GM18870 (cell line): Measurements from ENCODE around the gene IST1.

ENCODE experiments used
- ATAC-seq: cut with Tn5 transposase; IDR thresholded peaks from one replicate; pipeline ENCODE4 v1.9.1; 2021; ENCODE audit warnings: moderate library complexity; ENCODE audit not compliant: unreplicated experiment

Gene IST1

DNA sequence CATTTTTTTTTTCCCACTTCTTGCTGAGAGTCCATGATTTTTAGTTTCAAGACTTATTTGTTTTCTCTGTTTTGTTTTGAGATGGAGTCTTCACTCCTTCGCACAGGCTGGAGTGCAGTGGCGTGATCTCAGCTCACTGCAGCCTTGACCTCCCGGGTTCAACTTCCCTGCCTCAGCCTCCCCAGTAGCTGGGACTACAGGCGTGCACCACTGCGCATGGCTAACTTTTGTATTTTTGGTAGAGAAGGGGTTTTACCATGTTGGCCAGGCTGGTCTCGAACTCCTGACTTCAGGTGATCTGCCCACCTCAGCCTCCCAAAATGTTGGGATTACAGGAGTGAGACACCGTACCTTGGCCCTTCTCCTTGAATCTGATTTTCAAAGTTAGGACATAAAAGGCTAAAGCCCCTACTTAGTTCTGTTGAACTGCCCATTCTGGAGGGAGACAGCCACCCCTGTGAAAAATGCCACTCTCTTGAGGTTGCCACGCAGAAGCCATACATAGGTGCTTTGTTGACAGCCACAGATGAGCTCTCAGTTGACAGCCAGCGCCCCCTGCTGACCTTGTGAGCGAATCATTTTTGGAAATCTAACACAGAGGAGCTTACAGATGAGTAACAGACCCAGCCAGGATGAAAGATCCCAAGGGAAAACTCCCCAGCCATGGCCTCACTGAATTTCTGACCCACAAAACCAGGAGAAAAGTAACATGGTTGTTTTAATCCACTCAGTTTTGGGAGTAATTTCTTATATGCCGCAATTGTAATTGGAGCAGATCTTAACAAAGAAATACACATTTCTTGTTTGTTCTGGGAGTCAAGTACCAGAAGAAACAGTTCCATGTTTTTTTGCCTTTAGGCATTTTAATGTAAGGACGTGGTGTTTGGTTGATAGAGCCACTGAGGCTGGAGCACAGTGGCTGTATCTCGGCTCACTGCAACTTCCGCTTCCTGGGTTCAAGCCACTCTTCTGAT is 66.0 kb downstream of the IST1 start:
- ATAC-seq, result peak; percentile 61

DNA sequence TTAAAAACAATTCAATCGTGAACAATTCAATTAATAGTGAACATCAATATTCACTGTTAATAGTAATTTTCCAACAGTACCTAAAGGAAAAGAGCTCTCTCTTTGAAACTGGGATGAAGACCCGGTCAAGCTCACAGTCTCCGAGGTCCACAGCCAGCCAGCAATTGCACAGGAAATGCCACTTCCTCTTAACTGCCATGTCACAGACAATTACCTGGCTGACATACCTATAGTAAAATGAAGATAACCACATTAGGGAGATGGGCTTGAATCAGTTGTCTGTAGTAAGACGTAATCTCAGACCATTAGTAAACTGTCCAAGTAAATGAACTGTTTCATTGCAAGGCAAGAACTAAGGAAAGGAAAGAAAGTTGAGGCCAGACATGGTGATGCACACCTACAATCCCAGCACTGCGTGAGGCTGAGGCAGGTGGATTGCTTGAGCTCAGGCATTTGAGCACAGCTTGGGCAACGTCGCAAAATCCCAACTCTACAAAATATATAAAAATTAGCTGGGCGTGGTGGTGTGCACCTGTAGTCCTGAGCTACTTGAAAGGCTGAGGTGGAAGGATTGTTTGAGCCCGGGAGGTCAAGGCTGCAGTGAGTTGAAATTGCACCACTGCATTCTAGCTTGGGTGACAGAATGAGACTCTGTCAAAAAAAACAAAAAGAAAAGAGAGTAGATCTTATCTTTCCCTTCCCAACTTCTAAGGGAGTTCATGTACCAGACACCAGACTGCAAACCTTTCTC is 68.0 kb downstream of the IST1 start:
- ATAC-seq, result no peak

DNA sequence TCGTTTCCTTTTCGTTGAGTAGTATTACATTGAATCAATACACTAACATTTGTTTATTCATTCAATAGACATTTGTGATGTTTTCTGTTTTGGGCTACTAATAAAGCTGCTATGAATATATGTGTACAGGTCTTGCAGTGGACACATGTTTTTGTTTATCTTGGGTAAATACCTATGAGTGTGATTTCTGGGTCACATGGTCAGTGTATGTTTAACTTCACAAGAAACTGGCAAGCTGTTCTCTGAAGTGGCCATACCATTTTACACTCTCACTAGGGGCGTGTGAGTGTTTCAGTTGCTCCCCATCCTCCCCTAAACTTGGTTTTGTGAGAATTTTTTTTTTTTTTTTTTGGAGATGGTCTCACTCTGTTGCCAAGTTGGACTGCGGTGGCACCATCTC is 69.9 kb downstream of the IST1 start:
- no peak for ATAC-seq

DNA sequence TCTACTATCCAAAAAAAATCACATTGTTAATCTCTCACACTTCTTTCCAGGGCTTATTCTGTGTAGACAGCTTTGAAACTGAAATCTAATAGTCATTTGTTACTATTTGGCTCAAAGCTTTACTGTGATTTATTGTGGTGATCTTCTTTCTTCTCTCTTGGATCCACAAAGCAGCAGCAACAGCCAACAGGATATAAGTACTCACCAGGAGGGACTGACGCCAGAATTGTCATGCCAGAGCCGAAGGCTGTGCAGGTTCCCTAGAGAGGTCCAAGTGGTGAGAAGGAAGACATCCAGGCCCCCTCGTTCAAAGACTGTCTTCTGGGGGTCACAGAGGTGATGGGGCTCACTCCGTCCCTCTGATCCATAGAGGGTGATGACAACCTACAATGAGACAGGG is 71.6 kb downstream of the IST1 start:
- ATAC-seq, result no peak

DNA sequence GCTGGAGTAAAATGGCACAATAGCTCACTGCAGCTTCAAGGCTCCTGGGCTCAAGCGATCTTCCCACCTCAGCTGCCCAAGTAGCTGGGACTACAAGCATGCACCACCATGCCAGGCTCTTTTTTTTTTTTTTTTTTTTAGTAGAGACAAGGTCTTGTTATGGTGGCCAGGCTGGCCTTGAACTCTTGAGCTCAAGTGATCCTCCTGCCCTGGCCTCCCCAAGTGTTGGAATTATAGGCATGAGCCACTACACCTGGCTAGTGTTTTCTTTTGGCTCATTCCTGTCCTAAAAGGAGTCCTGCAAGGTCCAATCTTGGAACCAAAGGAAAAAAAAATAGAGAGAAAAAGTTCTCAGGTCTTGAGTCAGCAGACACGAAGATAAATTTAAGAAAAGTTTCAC is 74.0 kb downstream of the IST1 start:
- no peak for ATAC-seq

DNA sequence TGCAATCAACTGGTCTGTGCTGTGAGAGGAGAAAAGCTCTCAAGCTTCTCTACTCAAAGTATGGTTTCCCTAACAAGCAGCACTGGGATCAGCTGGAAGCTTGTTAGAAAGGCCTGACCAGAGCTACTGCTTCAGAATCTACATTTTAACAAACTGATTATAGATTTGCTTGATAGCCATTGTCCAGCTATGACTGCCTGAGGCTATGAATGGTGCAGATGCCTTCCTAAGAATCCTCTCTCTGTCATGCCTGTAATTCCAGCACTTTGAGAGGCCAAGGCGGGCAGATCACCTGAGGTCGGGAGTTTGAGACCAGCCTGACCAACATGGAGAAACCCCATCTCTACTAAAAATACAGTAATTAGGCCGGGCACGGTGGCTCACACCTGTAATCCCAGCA is 76.2 kb downstream of the IST1 start:
- no peak for ATAC-seq

DNA sequence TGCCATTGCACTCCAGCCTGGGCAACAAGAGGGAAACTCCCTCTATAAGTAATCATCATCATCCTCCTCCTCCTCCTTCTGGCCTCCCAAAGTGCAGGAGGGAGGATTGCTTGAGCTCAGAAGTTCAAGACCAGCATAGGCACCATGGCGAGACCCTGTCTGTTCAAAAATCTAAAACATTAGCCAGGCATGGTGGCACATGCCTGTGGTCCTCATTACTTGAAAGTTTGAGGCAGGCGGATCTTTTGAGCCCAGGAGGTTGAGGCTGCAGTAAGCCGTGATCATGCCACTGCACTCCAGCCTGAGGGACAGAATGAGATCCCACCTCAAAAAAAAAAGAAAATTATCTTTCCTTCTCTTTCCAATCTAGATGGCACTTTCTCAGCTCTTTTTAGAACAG is 77.0 kb downstream of the IST1 start:
- ATAC-seq, result no peak

DNA sequence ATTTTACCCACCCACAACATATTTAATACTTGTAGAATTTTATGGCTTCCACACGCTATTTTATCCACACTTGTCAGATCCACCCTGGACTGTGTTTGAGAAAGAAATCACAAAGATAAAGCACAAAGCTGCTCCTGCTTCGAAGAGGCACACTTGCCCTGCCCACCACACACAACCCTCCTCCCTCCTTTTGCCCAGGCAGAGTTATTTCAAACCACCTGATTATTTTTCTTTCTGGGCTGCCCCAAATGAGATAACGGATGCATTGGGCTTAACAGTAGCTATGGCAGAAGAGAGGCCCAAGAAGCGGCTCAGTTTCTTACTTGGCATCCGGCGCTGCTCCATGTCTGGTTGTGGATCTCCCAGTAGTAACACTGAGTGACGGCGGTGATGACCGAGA is 77.7 kb downstream of the IST1 start:
- no peak for ATAC-seq

DNA sequence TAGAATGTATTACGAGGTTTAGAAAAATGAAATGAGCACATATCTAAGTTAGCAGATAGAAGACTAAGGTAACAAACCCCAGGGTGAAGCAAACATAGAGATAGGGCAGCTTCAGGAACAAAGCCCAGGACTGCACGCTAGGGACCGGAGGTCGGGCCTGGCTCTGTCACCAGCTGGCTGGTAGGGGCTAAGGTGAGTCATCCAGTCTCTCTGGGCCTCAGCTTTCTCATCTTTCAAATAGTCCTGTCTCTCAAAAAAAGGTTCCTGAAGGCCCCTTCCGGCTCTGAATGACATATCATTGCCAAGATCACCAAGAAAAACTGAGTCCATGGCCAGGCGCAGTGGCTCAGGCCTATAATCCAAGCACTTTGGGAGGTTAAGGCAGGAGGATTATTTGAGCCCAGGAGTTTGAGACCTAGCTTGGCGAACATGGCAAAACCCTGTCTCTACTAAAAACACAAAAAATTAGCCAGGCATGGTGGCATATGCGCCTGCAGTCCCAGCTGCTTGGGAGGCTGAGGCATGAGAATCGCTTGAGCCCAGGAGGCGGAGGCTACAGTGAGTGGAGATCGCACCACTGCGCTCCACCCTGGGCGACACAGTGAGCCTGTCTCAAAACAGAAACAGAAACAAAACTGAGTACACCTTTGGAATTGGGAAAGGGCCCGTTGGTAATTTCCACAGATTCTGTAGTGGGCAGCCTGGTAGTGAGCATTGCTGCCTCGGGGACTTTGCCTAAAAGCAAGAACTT is 78.9 kb downstream of the IST1 start:
- ATAC-seq, result no peak
